HepG2 (cell line): ENCODE data around the gene MTOR. TPM values are rescaled to one million over a fixed set of nuclear protein-coding genes. Genes with fewer than 3 reads are reported as not detected.

Source experiments
- ATF5 ChIP-seq: sonication (generic); formaldehyde crosslinking; IDR thresholded peaks from 2 replicates; pipeline ENCODE4 v1.4.0; 2020; ENCODE audit warnings: mild to moderate bottlenecking, low read depth, missing genetic modification reagents
- BCL6 ChIP-seq: IDR thresholded peaks from 2 replicates; pipeline ENCODE4 v1.6.1; 2016; ENCODE audit warnings: missing genetic modification reagents, missing compliant biosample characterization
- BCLAF1 ChIP-seq: fragments of 450-650 bp; IDR thresholded peaks from 2 replicates; pipeline ENCODE4 v1.6.1; 2017; ENCODE audit warnings: mild to moderate bottlenecking
- CENPT ChIP-seq: sonication (generic); formaldehyde crosslinking; IDR thresholded peaks from 2 replicates; pipeline ENCODE4 v1.8.0; 2022; ENCODE audit warnings: low read depth, mild to moderate bottlenecking, moderate library complexity, missing genetic modification reagents
- ELF3 ChIP-seq: IDR thresholded peaks from 2 replicates; pipeline ENCODE4 v1.6.1; 2016; ENCODE audit warnings: missing genetic modification reagents, missing compliant biosample characterization
- GATAD1 ChIP-seq: IDR thresholded peaks from 2 replicates; pipeline ENCODE4 v1.6.1; 2016; ENCODE audit warnings: missing genetic modification reagents, missing compliant biosample characterization
- HNRNPH1 ChIP-seq: fragments of 200-400 bp; formaldehyde crosslinking; optimal IDR thresholded peaks from 2 replicates; pipeline ENCODE3; 2017; ENCODE audit warnings: mild to moderate bottlenecking, low read depth, low read length
- HNRNPK ChIP-seq: fragments of 200-400 bp; formaldehyde crosslinking; IDR thresholded peaks from 2 replicates; pipeline ENCODE4 v1.6.1; 2018; ENCODE audit warnings: low read length, low read depth, moderate library complexity, mild to moderate bottlenecking; ENCODE audit not compliant: poor library complexity, severe bottlenecking
- HOXA3 ChIP-seq: sonication (generic); formaldehyde crosslinking; IDR thresholded peaks from 2 replicates; pipeline ENCODE4 v1.5.0; 2020; ENCODE audit warnings: missing genetic modification reagents
- KDM3A ChIP-seq: IDR thresholded peaks from 2 replicates; pipeline ENCODE4 v1.6.1; 2018; ENCODE audit warnings: low read depth, missing compliant biosample characterization
- LCORL ChIP-seq, 2 experiments: fragments of 450-650 bp in 1 of 2; sonication (generic) in 1 of 2; formaldehyde crosslinking in 1 of 2; IDR thresholded peaks; 2 replicates each; pipeline versions ENCODE4 v1.5.0 to v1.6.1; 2017 to 2020; ENCODE audit warnings: antibody characterized with exemption in 1 of 2, missing genetic modification reagents in 1 of 2
- POLR2AphosphoS2 ChIP-seq: IDR thresholded peaks from 2 replicates; pipeline ENCODE4 v1.6.1; 2011; ENCODE audit warnings: low read depth, low read length, improper control_type of control experiment
- RFX5 ChIP-seq: IDR thresholded peaks from 2 replicates; pipeline ENCODE4 v1.6.1; 2011; ENCODE audit warnings: low read depth, low read length, improper control_type of control experiment
- SATB2 ChIP-seq: sonication (generic); formaldehyde crosslinking; IDR thresholded peaks from 2 replicates; pipeline ENCODE4 v1.5.0; 2020; ENCODE audit warnings: missing genetic modification reagents
- SIN3B ChIP-seq: fragments of 150-350 bp; IDR thresholded peaks from 2 replicates; pipeline ENCODE4 v1.6.1; 2014; ENCODE audit warnings: low read length
- SRSF4 ChIP-seq: fragments of 200-400 bp; formaldehyde crosslinking; IDR thresholded peaks from one replicate; pipeline ENCODE4 v1.6.1; 2018; ENCODE audit warnings: mild to moderate bottlenecking, low read depth, low read length, moderate library complexity; ENCODE audit not compliant: poor library complexity, severe bottlenecking
- YY1 ChIP-seq: IDR thresholded peaks from 2 replicates; pipeline ENCODE4 v1.6.1; 2011; ENCODE audit warnings: low read length, low read depth, moderate library complexity, mild to moderate bottlenecking; ENCODE audit not compliant: insufficient read depth, insufficient replicate concordance
- ZBTB43 ChIP-seq: sonication (generic); formaldehyde crosslinking; conservative IDR thresholded peaks from 2 replicates; pipeline ENCODE4 v1.4.0; 2020; ENCODE audit warnings: missing genetic modification reagents
- ZNF326 ChIP-seq: sonication (generic); formaldehyde crosslinking; IDR thresholded peaks from 2 replicates; pipeline ENCODE4 v1.4.0; 2020; ENCODE audit warnings: missing genetic modification reagents, borderline replicate concordance
- ZNF350 ChIP-seq: sonication (generic); formaldehyde crosslinking; IDR thresholded peaks from 2 replicates; pipeline ENCODE4 v1.4.0; 2020; ENCODE audit warnings: mild to moderate bottlenecking, low read depth, missing genetic modification reagents, borderline replicate concordance
- ZNF460 ChIP-seq: sonication (generic); formaldehyde crosslinking; IDR thresholded peaks from 2 replicates; pipeline ENCODE4 v1.5.1; 2020; ENCODE audit warnings: missing genetic modification reagents, mild to moderate bottlenecking, borderline replicate concordance
- ZNF558 ChIP-seq: sonication (generic); formaldehyde crosslinking; IDR thresholded peaks from 2 replicates; pipeline ENCODE4 v1.9.0; 2022; ENCODE audit warnings: mild to moderate bottlenecking, missing genetic modification reagents, borderline replicate concordance
- ZNF672 ChIP-seq: sonication (generic); formaldehyde crosslinking; IDR thresholded peaks from 2 replicates; pipeline ENCODE4 v1.8.1; 2022; ENCODE audit warnings: missing genetic modification reagents
- ZNF784 ChIP-seq: sonication (generic); formaldehyde crosslinking; IDR thresholded peaks from 2 replicates; pipeline ENCODE4 v1.5.1; 2020; ENCODE audit warnings: missing genetic modification reagents, mild to moderate bottlenecking, borderline replicate concordance
- polyA plus RNA-seq, 8 experiments: library from polyadenylated mRNA; depleted of rRNA in 3 of 8; stranded (reverse) in 7 of 8; unstranded in 1 of 8; fragments of >200 nt; fragmentation: Illumina TruSeq in 4 of 8; extraction: Trizol in 4 of 8; gene quantifications; 2 replicates each; pipeline versions ENCODE4 v1.2.1 to v1.2.3, GENCODE V29; 2011 to 2016; ENCODE audit warnings: low read depth in 4 of 8, missing spikeins in 1 of 8, mixed read lengths in 1 of 8; ENCODE audit not compliant: insufficient read depth in 1 of 8
- total RNA-seq, 5 experiments: library from RNA; depleted of rRNA; stranded (reverse); fragments of >200 nt; fragmentation: Illumina TruSeq; extraction: Trizol; gene quantifications; 2 replicates each; pipeline ENCODE4 v1.2.3, GENCODE V29; 2016; ENCODE audit warnings: low read depth in 1 of 5

MTOR gene
- total and polyA plus RNA-seq, 2 of the 13 experiments (the other 11 are each of a cell fraction or from before 2014, with no cell fraction given) = 24.6 to 34.6 TPM

- TF ChIP-seq POLR2AphosphoS2 (no peak), BCLAF1 (no peak), HNRNPK (no peak), CENPT (CRISPR knock-in tag) (no peak), LCORL (IDR thresholded peaks at IDR 0.05) (no peak), LCORL (CRISPR knock-in tag; IDR thresholded peaks at IDR 0.05) (no peak), ELF3 (CRISPR knock-in tag) (peak; percentile 43; the same call in 1 of the 2 replicates), KDM3A (no peak), SATB2 (CRISPR knock-in tag) (no peak), GATAD1 (CRISPR knock-in tag) (peak; percentile 68), BCL6 (no peak; the same call in 1 of the 2 replicates), HNRNPH1 (no peak), ZNF350 (CRISPR knock-in tag) (no peak), ZNF672 (0 out of 2 replicates have a peak, but pooled peaks have one; percentile 27), ZBTB43 (CRISPR knock-in tag) (no peak), HOXA3 (CRISPR knock-in tag) (peak; percentile 38; the same call in 1 of the 2 replicates), SIN3B (no peak), ZNF326 (CRISPR knock-in tag) (no peak), ZNF460 (CRISPR knock-in tag) (no peak), ZNF784 (no peak), SRSF4 (no peak), ATF5 (CRISPR knock-in tag) (no peak), RFX5 (no peak), ZNF558 (CRISPR knock-in tag) (peak; percentile 88; the same call in 1 of the 2 replicates), YY1 (peak; percentile 70)
Observed at GRCh38 chr1:11059968-11060830, 202.2 kb downstream of the MTOR start, which contains the start of gene SRM (continued).
